ENCODE results near the gene CENPN. TPM values are rescaled to one million over a fixed set of nuclear protein-coding genes. Genes with fewer than 3 reads are reported as not detected.

CENPN gene
- total RNA-seq, 1 experiment from 2014 or later, result 76.7 TPM

GRCh38 chr16:80989801-80990200 lies 17.2 kb upstream of the CENPN start:
- Histone ChIP-seq H3K27me3 (ENCODE audit: insufficient read depth, low read length) (no peaks in the 10 kb centered on the region), H3K4me1 (ENCODE audit: control insufficient read depth in 1 of 2, insufficient read depth in 2 of 2, low read length in 2 of 2) (peaks cover 3 to 13% of the 10 kb centered on the region in 2 experiments; a peak in 3 of 4 replicates), H4K20me1 (ENCODE audit: insufficient read depth) (0 out of 2 replicates have a peak, but pooled peaks cover under 1% of the 10 kb centered on the region), H3K4me3 (replicated peaks in 1 of 2; ENCODE audit: low read depth in 1 of 2, low read length in 2 of 2) (no peak overlapping the region), H3K4me2 (ENCODE audit: low read length) (no peak overlapping the region), H3K79me2 (ENCODE audit: insufficient read depth, low read length) (peaks cover 94% of the 10 kb centered on the region), H3K9ac (ENCODE audit: low read length) (no peak overlapping the region), H3K36me3 (ENCODE audit: control insufficient read depth in 1 of 2, insufficient read depth in 2 of 2, low read length in 2 of 2) (no peaks in the 10 kb centered on the region; a peak in 1 of 4 replicates), H3K27ac (ENCODE audit: low read depth, low read length) (no peak overlapping the region), H3K9me2 (ENCODE audit: insufficient read depth) (no peaks in the 10 kb centered on the region), H2AFZ (ENCODE audit: low read depth, low read length, poor library complexity, severe bottlenecking) (no peak overlapping the region), H3K9me3 (ENCODE audit: control insufficient read depth in 1 of 2, insufficient read depth in 1 of 2, low read depth in 1 of 2, low read length in 2 of 2) (no peaks in the 10 kb centered on the region)
- no TSS peak for BruUV-seq (replicated peaks)
- no peak for ATAC-seq
- intact Hi-C loops (cut with micrococcal nuclease), result no loop called here
- ChIA-PET POLR2A (no interaction called here), CTCF (interaction anchor here (0.7 kb wide), 1 partner anchor 9 kb away, joined by 3 read pairs; no protein-coding TSS in a partner anchor), RAD21 (ENCODE audit: low non-redundant PET in 1 of 2, low total read pairs in 2 of 2, uncharacterized antibody in 2 of 2, unreplicated experiment in 2 of 2) (no interaction called here)
- no peak for DNase-seq (ENCODE audit: low read depth, low spot score)
- TF ChIP-seq EGR1 (IDR thresholded peaks at IDR 0.05; ENCODE audit: low read depth) (no peak), CEBPB (IDR thresholded peaks at IDR 0.05; ENCODE audit: low read depth) (no peak)

- H3K9me2 ChIP-seq (ENCODE audit: insufficient read depth), result no peaks in the 10 kb centered on the region
- no peak overlapping the region for H3K4me3 ChIP-seq (replicated peaks in 1 of 2; ENCODE audit: low read depth in 1 of 2, low read length in 2 of 2)
- no peaks in the 10 kb centered on the region for H3K9me3 ChIP-seq (ENCODE audit: control insufficient read depth in 1 of 2, insufficient read depth in 1 of 2, low read depth in 1 of 2, low read length in 2 of 2)
- no peak overlapping the region for H3K27ac ChIP-seq (ENCODE audit: low read depth, low read length)
- intact Hi-C loops (cut with micrococcal nuclease), result no loop called here
- POLR2A ChIA-PET, result no interaction called here
- BruUV-seq (replicated peaks), result no TSS peak
- H2AFZ ChIP-seq (ENCODE audit: low read depth, low read length, poor library complexity, severe bottlenecking), result no peak overlapping the region
- TF ChIP-seq EZH2phosphoT487 (IDR thresholded peaks at IDR 0.05; ENCODE audit: borderline replicate concordance) (no peak), RAD21 (IDR thresholded peaks at IDR 0.05; ENCODE audit: low read depth) (no peak), SRF (IDR thresholded peaks at IDR 0.05; ENCODE audit: low read depth) (no peak), ELF1 (IDR thresholded peaks at IDR 0.05; ENCODE audit: borderline replicate concordance, low read depth) (no peak), ZFX (IDR thresholded peaks at IDR 0.05) (no peak), CTCF (IDR thresholded peaks at IDR 0.05 in 2 of 3, conservative IDR thresholded peaks at IDR 0.05 in 1 of 3; ENCODE audit: borderline replicate concordance in 1 of 3, insufficient read depth in 1 of 3, low read depth in 2 of 3, low read length in 2 of 3) (no peak), JUND (IDR thresholded peaks at IDR 0.05) (no peak), EZH2 (IDR thresholded peaks at IDR 0.05) (no peak), ATF3 (IDR thresholded peaks at IDR 0.05) (no peak), EGR1 (IDR thresholded peaks at IDR 0.05; ENCODE audit: low read depth) (no peak)
- H3K4me1 ChIP-seq (ENCODE audit: control insufficient read depth in 1 of 2, insufficient read depth in 2 of 2, low read length in 2 of 2), result peaks cover 7 to 19% of the 10 kb centered on the region in 2 experiments; a peak in 3 of 4 replicates
- peaks cover 93% of the 10 kb centered on the region for H3K79me2 ChIP-seq (ENCODE audit: insufficient read depth, low read length)
- H3K36me3 ChIP-seq (ENCODE audit: control insufficient read depth in 1 of 2, insufficient read depth in 2 of 2, low read length in 2 of 2), result peaks cover 0 to 5% of the 10 kb centered on the region in 2 experiments; a peak in 1 of 4 replicates
- RAD21 ChIA-PET (ENCODE audit: low non-redundant PET in 1 of 2, low total read pairs in 2 of 2, uncharacterized antibody in 2 of 2, unreplicated experiment in 2 of 2), result no interaction called here
- H3K4me2 ChIP-seq (ENCODE audit: low read length), result no peak overlapping the region
- no peak overlapping the region for H3K9ac ChIP-seq (ENCODE audit: low read length)
- DNase-seq (ENCODE audit: low read depth, low spot score), result no peak
- no peaks in the 10 kb centered on the region for H4K20me1 ChIP-seq (ENCODE audit: insufficient read depth)
- no peak for ATAC-seq
- H3K27me3 ChIP-seq (ENCODE audit: insufficient read depth, low read length), result no peaks in the 10 kb centered on the region
- CTCF ChIA-PET, result interaction anchor here (0.7 kb wide), 1 partner anchor 9 kb away, joined by 3 read pairs; no protein-coding TSS in a partner anchor
These were observed 16.4 kb upstream of the CENPN start for GRCh38 chr16:80990577-80990976.
